Measurements from ENCODE around the gene PXDN.

The PXDN gene

GRCh38 chr2:1614564-1614963, 129.8 kb downstream of the PXDN start:
- DNase-seq (ENCODE audit: low read depth, low spot score), result no peak
- H3K9me3 ChIP-seq (ENCODE audit: insufficient read depth, low read length), result no peaks in the 10 kb centered on the region
- H3K36me3 ChIP-seq (ENCODE audit: insufficient read depth, insufficient read length, low read length), result no peaks in the 10 kb centered on the region
- no peak overlapping the region for H3K4me3 ChIP-seq (ENCODE audit: insufficient read length, low read depth)
- H3K4me1 ChIP-seq (ENCODE audit: insufficient read depth, insufficient read length), result peaks cover 3% of the 10 kb centered on the region
- peaks cover 13% of the 10 kb centered on the region for H3K27me3 ChIP-seq (ENCODE audit: insufficient read depth, insufficient read length)
- no peak for TF ChIP-seq YY1 (IDR thresholded peaks at IDR 0.05; ENCODE audit: insufficient read depth, insufficient read length)
- TF ChIP-seq SUZ12 (IDR thresholded peaks at IDR 0.05; ENCODE audit: extremely low read depth, insufficient read depth, insufficient read length), result no peak
- TF ChIP-seq ZNF274 (IDR thresholded peaks at IDR 0.05; ENCODE audit: low read depth, low read length), result no peak
- H3K9ac ChIP-seq (ENCODE audit: insufficient read length, low read depth), result no peak overlapping the region

GRCh38 chr2:1613731-1614354, 130.5 kb downstream of the PXDN start:
- H3K9ac ChIP-seq (ENCODE audit: insufficient read length, low read depth), result no peak overlapping the region
- H3K27me3 ChIP-seq (ENCODE audit: insufficient read depth, insufficient read length), result peaks cover 13% of the 10 kb centered on the region
- no peaks in the 10 kb centered on the region for H3K36me3 ChIP-seq (ENCODE audit: insufficient read depth, insufficient read length, low read length)
- peaks cover 3% of the 10 kb centered on the region for H3K4me1 ChIP-seq (ENCODE audit: insufficient read depth, insufficient read length)
- no peak overlapping the region for H3K4me3 ChIP-seq (ENCODE audit: insufficient read length, low read depth)
- no peak for TF ChIP-seq SUZ12 (IDR thresholded peaks at IDR 0.05; ENCODE audit: extremely low read depth, insufficient read depth, insufficient read length)
- no peak for TF ChIP-seq ZNF274 (IDR thresholded peaks at IDR 0.05; ENCODE audit: low read depth, low read length)
- no peak for TF ChIP-seq YY1 (IDR thresholded peaks at IDR 0.05; ENCODE audit: insufficient read depth, insufficient read length)
- DNase-seq (ENCODE audit: low read depth, low spot score), result no peak
- H3K9me3 ChIP-seq (ENCODE audit: insufficient read depth, low read length), result no peaks in the 10 kb centered on the region

GRCh38 chr2:1613078-1613445, 131.3 kb downstream of the PXDN start:
- H3K9ac ChIP-seq (ENCODE audit: insufficient read length, low read depth), result no peak overlapping the region
- peaks cover 3% of the 10 kb centered on the region for H3K4me1 ChIP-seq (ENCODE audit: insufficient read depth, insufficient read length)
- no peaks in the 10 kb centered on the region for H3K36me3 ChIP-seq (ENCODE audit: insufficient read depth, insufficient read length, low read length)
- TF ChIP-seq YY1 (IDR thresholded peaks at IDR 0.05; ENCODE audit: insufficient read depth, insufficient read length) (no peak), ZNF274 (IDR thresholded peaks at IDR 0.05; ENCODE audit: low read depth, low read length) (no peak), SUZ12 (IDR thresholded peaks at IDR 0.05; ENCODE audit: extremely low read depth, insufficient read depth, insufficient read length) (no peak)
- no peak overlapping the region for H3K4me3 ChIP-seq (ENCODE audit: insufficient read length, low read depth)
- DNase-seq (ENCODE audit: low read depth, low spot score), result no peak
- H3K27me3 ChIP-seq (ENCODE audit: insufficient read depth, insufficient read length), result peaks cover 15% of the 10 kb centered on the region
- H3K9me3 ChIP-seq (ENCODE audit: insufficient read depth, low read length), result no peaks in the 10 kb centered on the region

GRCh38 chr2:1612391-1613077, 131.8 kb downstream of the PXDN start:
- no peak for TF ChIP-seq SUZ12 (IDR thresholded peaks at IDR 0.05; ENCODE audit: extremely low read depth, insufficient read depth, insufficient read length)
- no peak for TF ChIP-seq YY1 (IDR thresholded peaks at IDR 0.05; ENCODE audit: insufficient read depth, insufficient read length)
- TF ChIP-seq ZNF274 (IDR thresholded peaks at IDR 0.05; ENCODE audit: low read depth, low read length), result no peak
- Histone ChIP-seq H3K9ac (ENCODE audit: insufficient read length, low read depth) (no peak overlapping the region), H3K9me3 (ENCODE audit: insufficient read depth, low read length) (no peaks in the 10 kb centered on the region), H3K27me3 (ENCODE audit: insufficient read depth, insufficient read length) (peaks cover 18% of the 10 kb centered on the region), H3K4me3 (ENCODE audit: insufficient read length, low read depth) (no peak overlapping the region), H3K4me1 (ENCODE audit: insufficient read depth, insufficient read length) (peaks cover 3% of the 10 kb centered on the region), H3K36me3 (ENCODE audit: insufficient read depth, insufficient read length, low read length) (no peaks in the 10 kb centered on the region)
- DNase-seq (ENCODE audit: low read depth, low spot score), result no peak

- no peak for DNase-seq (ENCODE audit: low read depth, low spot score)
- H3K27me3 ChIP-seq (ENCODE audit: insufficient read depth, insufficient read length), result peaks cover 24% of the 10 kb centered on the region
- no peaks in the 10 kb centered on the region for H3K36me3 ChIP-seq (ENCODE audit: insufficient read depth, insufficient read length, low read length)
- H3K9ac ChIP-seq (ENCODE audit: insufficient read length, low read depth), result no peak overlapping the region
- H3K9me3 ChIP-seq (ENCODE audit: insufficient read depth, low read length), result no peaks in the 10 kb centered on the region
- no peak for TF ChIP-seq SUZ12 (IDR thresholded peaks at IDR 0.05; ENCODE audit: extremely low read depth, insufficient read depth, insufficient read length)
- TF ChIP-seq ZNF274 (IDR thresholded peaks at IDR 0.05; ENCODE audit: low read depth, low read length), result no peak
- TF ChIP-seq YY1 (IDR thresholded peaks at IDR 0.05; ENCODE audit: insufficient read depth, insufficient read length), result no peak
- no peak overlapping the region for H3K4me3 ChIP-seq (ENCODE audit: insufficient read length, low read depth)
- H3K4me1 ChIP-seq (ENCODE audit: insufficient read depth, insufficient read length), result peaks cover 3% of the 10 kb centered on the region
These were observed 132.4 kb downstream of the PXDN start for GRCh38 chr2:1611886-1612285.

GRCh38 chr2:1610096-1610485, 134.2 kb downstream of the PXDN start:
- no peak for TF ChIP-seq YY1 (IDR thresholded peaks at IDR 0.05; ENCODE audit: insufficient read depth, insufficient read length)
- no peak for TF ChIP-seq ZNF274 (IDR thresholded peaks at IDR 0.05; ENCODE audit: low read depth, low read length)
- no peak for TF ChIP-seq SUZ12 (IDR thresholded peaks at IDR 0.05; ENCODE audit: extremely low read depth, insufficient read depth, insufficient read length)
- peaks cover 7% of the 10 kb centered on the region for H3K4me1 ChIP-seq (ENCODE audit: insufficient read depth, insufficient read length)
- no peak for DNase-seq (ENCODE audit: low read depth, low spot score)
- no peaks in the 10 kb centered on the region for H3K36me3 ChIP-seq (ENCODE audit: insufficient read depth, insufficient read length, low read length)
- H3K4me3 ChIP-seq (ENCODE audit: insufficient read length, low read depth), result no peak overlapping the region
- H3K9me3 ChIP-seq (ENCODE audit: insufficient read depth, low read length), result no peaks in the 10 kb centered on the region
- H3K9ac ChIP-seq (ENCODE audit: insufficient read length, low read depth), result no peak overlapping the region
- peaks cover 41% of the 10 kb centered on the region for H3K27me3 ChIP-seq (ENCODE audit: insufficient read depth, insufficient read length)

GRCh38 chr2:1609485-1610095, 134.7 kb downstream of the PXDN start:
- no peaks in the 10 kb centered on the region for H3K9me3 ChIP-seq (ENCODE audit: insufficient read depth, low read length)
- no peak overlapping the region for H3K9ac ChIP-seq (ENCODE audit: insufficient read length, low read depth)
- H3K36me3 ChIP-seq (ENCODE audit: insufficient read depth, insufficient read length, low read length), result no peaks in the 10 kb centered on the region
- peaks cover 8% of the 10 kb centered on the region for H3K4me1 ChIP-seq (ENCODE audit: insufficient read depth, insufficient read length)
- no peak for TF ChIP-seq ZNF274 (IDR thresholded peaks at IDR 0.05; ENCODE audit: low read depth, low read length)
- no peak for TF ChIP-seq YY1 (IDR thresholded peaks at IDR 0.05; ENCODE audit: insufficient read depth, insufficient read length)
- no peak for TF ChIP-seq SUZ12 (IDR thresholded peaks at IDR 0.05; ENCODE audit: extremely low read depth, insufficient read depth, insufficient read length)
- peaks cover 45% of the 10 kb centered on the region for H3K27me3 ChIP-seq (ENCODE audit: insufficient read depth, insufficient read length)
- no peak for DNase-seq (ENCODE audit: low read depth, low spot score)
- H3K4me3 ChIP-seq (ENCODE audit: insufficient read length, low read depth), result no peak overlapping the region

Data from NT2/D1 (cell line).